CD4-positive, alpha-beta T cell treated with Interleukin-6 for 4 hours (primary cell): ENCODE data around the gene MALL.
"Not testable (repeated sequence)": the region's sequence is repeated elsewhere in the genome, so short reads cannot be mapped to it uniquely, and the experiment has no call there.

Source experiments
- DNase-seq: peaks from one replicate; pipeline ENCODE4 v3.0.0-alpha.2; 2020; ENCODE audit warnings: mixed read lengths

MALL gene

GRCh38 chr2:110120171-110121051 is 4.8 kb upstream of the MALL start:
- no peak for DNase-seq

GRCh38 chr2:110116033-110116710 is 550 bp upstream of the MALL start:
- no peak for DNase-seq

- no peak for DNase-seq
Measured at GRCh38 chr2:110114831-110115255, 779 bp downstream of the MALL start.

GRCh38 chr2:110113961-110114591 is 1.5 kb downstream of the MALL start:
- no peak for DNase-seq

GRCh38 chr2:110108291-110108690 is 7.3 kb downstream of the MALL start:
- not testable (repeated sequence) for DNase-seq

GRCh38 chr2:110107092-110108079 is 8.2 kb downstream of the MALL start:
- DNase-seq = no peak

DNA sequence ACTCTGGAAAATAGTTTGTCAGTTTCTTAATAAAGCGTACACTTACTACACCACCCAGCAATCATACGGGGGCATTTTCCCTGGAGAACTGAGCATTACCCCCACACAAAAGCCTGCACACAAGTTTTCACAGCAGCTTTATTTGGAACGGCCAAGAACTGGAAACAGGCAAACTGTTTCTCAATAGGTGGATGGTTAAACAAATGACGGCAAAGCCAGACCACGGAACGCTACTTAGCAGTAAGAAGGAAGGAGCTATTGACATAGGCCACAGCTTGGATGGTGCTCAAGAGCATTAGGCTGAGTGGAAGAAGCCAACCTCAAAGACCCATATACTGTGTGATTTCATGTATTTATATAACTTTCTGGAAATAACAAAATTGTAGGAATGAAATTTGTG is 9.0 kb downstream of the MALL start:
- no peak for DNase-seq

GRCh38 chr2:110105608-110106467 is 9.8 kb downstream of the MALL start:
- DNase-seq = no peak

DNA sequence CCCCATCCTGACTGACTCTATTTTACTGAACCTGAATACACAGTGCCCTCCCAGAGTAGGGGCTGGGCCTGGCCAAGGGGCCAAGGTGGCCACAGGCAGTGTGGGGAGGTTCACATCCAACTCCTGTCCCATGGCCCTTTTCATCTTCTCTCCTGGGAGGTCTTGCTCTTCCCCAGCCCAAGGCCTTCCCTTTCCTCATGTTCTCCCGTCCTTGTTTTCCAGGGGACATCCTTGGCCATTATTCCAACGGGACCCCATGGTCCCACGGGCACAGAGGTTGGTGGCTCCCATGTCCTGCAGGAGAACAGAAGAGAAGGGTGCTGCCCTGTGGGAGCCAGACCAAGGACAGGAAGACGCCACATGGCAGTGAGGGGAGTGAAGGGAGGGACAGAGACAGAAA is 10.4 kb downstream of the MALL start:
- DNase-seq = no peak

GRCh38 chr2:110104025-110104771 is 11.4 kb downstream of the MALL start:
- DNase-seq = no peak

- no peak for DNase-seq
Measured at GRCh38 chr2:110103061-110103961, 12.3 kb downstream of the MALL start.

- DNase-seq = no peak
Measured at GRCh38 chr2:110101901-110102803, 13.5 kb downstream of the MALL start.

GRCh38 chr2:110101280-110101844 is 14.3 kb downstream of the MALL start:
- DNase-seq = no peak

DNA sequence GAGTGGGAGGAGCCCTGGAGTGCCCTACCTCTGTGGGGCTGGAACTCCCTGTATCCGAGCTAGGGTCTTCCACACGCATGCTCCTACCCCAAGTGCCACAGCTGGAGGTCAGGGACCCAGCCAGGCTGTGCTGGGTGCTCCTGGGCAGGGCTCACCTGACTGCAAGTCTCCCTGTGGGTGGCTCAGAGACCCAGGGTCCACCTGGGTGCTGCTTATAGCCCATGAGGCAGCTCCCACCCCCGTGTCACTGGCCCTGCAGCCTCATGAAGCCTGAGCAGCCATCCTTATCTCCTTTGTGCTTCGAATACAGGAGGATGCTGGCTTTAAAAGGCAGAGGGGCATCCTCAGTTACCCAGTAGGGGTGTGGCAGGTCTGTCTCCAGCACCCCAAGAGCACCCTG is 14.7 kb downstream of the MALL start:
- not testable (repeated sequence) for DNase-seq

DNA sequence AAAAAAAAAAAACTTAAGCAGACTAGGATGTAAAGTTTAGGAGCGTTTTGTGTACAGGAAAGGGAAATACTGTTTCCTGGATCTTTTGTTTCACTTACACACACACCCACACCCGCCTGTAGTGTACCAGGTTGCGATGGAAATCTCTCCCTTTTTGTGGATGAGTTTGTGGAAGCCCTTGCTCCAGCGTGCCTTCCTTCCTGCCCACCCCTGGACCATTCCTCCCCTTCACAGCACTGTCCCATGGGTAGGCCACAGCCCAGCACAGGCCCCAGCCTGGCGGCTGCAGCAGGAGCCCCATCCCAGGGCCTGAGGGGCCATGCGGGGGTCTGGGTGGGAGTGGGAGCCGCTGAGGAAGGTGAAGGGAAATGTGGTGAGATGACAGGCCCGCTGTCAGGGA is 15.1 kb downstream of the MALL start:
- DNase-seq = no peak

DNA sequence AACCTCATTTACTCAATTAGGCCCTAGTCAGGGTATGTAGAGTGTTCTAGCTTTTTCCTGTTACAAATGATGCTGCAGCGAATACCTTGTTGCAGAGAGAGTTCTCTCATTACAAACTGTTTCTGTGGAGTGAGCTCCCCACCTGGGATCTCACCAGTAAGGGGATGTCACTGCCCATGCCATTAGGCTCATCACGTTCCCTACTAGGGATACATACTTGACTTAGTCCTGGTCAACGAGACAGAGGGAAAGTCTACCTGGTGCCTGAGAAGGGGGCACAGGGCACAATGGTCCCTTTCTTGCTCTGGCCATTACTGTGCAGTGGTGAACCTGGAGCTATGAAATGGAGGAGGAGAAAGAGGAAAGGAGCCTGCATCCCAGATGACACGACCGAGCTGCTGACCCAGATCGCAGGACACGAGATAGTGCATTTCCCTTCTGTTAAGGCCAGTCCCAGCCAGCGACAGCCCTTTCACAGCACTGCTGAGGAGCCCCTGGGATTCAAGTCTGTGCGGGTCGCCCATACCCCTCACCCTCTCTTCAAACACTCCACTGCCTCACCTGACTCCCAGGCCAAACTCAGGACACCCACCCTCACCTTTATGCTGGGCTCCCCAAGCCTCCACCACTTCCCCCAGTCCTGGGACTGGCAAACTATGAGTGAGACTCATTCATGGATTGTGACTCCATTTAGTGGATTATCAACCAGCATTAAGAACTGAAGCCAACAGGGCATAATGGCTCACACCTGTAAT is 16.0 kb downstream of the MALL start:
- DNase-seq = no peak

DNA sequence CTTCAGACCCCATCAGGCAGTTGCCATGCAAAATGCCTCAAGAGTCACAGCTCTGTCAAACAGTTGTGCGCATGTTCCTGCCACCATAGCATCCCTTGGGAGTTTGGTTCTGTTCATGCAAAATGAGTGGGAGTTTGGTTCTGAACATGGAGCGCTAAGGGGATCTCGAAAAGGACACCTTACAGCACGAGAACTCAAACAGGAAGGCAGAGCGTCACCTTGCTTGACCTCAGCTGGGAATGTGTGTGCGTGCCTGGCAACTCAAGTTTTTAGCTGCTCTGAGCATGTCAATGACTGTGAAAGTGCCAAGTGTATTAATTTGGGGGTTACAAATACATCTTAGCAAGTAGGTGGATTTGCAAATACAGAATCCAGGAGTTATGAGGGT is 16.6 kb downstream of the MALL start:
- no peak for DNase-seq
